HepG2 (cell line): Measurements from ENCODE around the gene TMED9. TPM values are rescaled to one million over a fixed set of nuclear protein-coding genes. Genes with fewer than 3 reads are reported as not detected.

ENCODE experiments used
- ATF2 ChIP-seq: sonication (generic); formaldehyde crosslinking; IDR thresholded peaks from 2 replicates; pipeline ENCODE4 v1.4.0; 2020; ENCODE audit warnings: missing genetic modification reagents
- CTCF ChIP-seq: sonication (generic); formaldehyde crosslinking; IDR thresholded peaks from 2 replicates; pipeline ENCODE4 v1.5.0; 2020; ENCODE audit warnings: mild to moderate bottlenecking, missing genetic modification reagents, moderate library complexity
- DDIT3 ChIP-seq: sonication (generic); formaldehyde crosslinking; IDR thresholded peaks from 2 replicates; pipeline ENCODE4 v1.4.0; 2020; ENCODE audit warnings: mild to moderate bottlenecking, missing genetic modification reagents
- DPF2 ChIP-seq: sonication (generic); formaldehyde crosslinking; IDR thresholded peaks from 2 replicates; pipeline ENCODE4 v1.4.0; 2020; ENCODE audit warnings: mild to moderate bottlenecking, low read depth, missing genetic modification reagents, borderline replicate concordance
- EEA1 ChIP-seq: sonication (generic); formaldehyde crosslinking; IDR thresholded peaks from 2 replicates; pipeline ENCODE4 v1.5.1; 2020; ENCODE audit warnings: mild to moderate bottlenecking, missing genetic modification reagents, borderline replicate concordance
- IKZF5 ChIP-seq: IDR thresholded peaks from 2 replicates; pipeline ENCODE4 v1.6.1; 2018; ENCODE audit warnings: missing genetic modification reagents, mild to moderate bottlenecking, missing compliant biosample characterization
- IRF2 ChIP-seq: IDR thresholded peaks from 2 replicates; pipeline ENCODE4 v1.6.1; 2018; ENCODE audit warnings: missing genetic modification reagents, missing compliant biosample characterization
- JUN ChIP-seq: sonication (generic); formaldehyde crosslinking; IDR thresholded peaks from 2 replicates; pipeline ENCODE4 v1.4.0; 2020; ENCODE audit warnings: mild to moderate bottlenecking, missing genetic modification reagents
- KDM1A ChIP-seq: IDR thresholded peaks from 2 replicates; pipeline ENCODE4 v1.6.1; 2016; ENCODE audit warnings: missing compliant biosample characterization
- MAZ ChIP-seq, 2 experiments: sonication (generic) in 1 of 2; formaldehyde crosslinking in 1 of 2; IDR thresholded peaks; 2 replicates each; pipeline versions ENCODE4 v1.5.0 to v1.6.1; 2012 to 2020; ENCODE audit warnings: low read depth in 2 of 2, mild to moderate bottlenecking in 2 of 2, borderline replicate concordance in 1 of 2, improper control_type of control experiment in 1 of 2, low read length in 1 of 2, missing genetic modification reagents in 1 of 2, moderate library complexity in 1 of 2
- MXI1 ChIP-seq: IDR thresholded peaks from 3 replicates; pipeline ENCODE4 v1.6.1; 2012; ENCODE audit warnings: low read depth, low read length, inconsistent platforms, borderline replicate concordance
- MYNN ChIP-seq: sonication (generic); formaldehyde crosslinking; IDR thresholded peaks from 2 replicates; pipeline ENCODE4 v1.4.0; 2020; ENCODE audit warnings: mild to moderate bottlenecking, low read depth, missing genetic modification reagents
- NFIC ChIP-seq: IDR thresholded peaks from 2 replicates; pipeline ENCODE4 v1.6.1; 2012; ENCODE audit warnings: mild to moderate bottlenecking, low read length, inconsistent platforms
- NR2F6 ChIP-seq, 2 experiments: IDR thresholded peaks; 2 replicates each; pipeline ENCODE4 v1.6.1; 2016; ENCODE audit warnings: antibody characterized with exemption in 1 of 2, mild to moderate bottlenecking in 1 of 2
- PPARG ChIP-seq: conservative IDR thresholded peaks from 2 replicates; pipeline ENCODE4 v1.6.1; 2016; ENCODE audit warnings: missing biosample characterization, missing genetic modification reagents
- RARA ChIP-seq: IDR thresholded peaks from 2 replicates; pipeline ENCODE4 v1.6.1; 2016; ENCODE audit warnings: missing genetic modification reagents, missing compliant biosample characterization
- TFAP4 ChIP-seq: sonication (generic); IDR thresholded peaks from 2 replicates; pipeline ENCODE4 v1.6.1; 2016; ENCODE audit warnings: low read depth, borderline replicate concordance
- ZNF460 ChIP-seq: sonication (generic); formaldehyde crosslinking; IDR thresholded peaks from 2 replicates; pipeline ENCODE4 v1.5.1; 2020; ENCODE audit warnings: missing genetic modification reagents, mild to moderate bottlenecking, borderline replicate concordance
- ZNF512B ChIP-seq: sonication (generic); formaldehyde crosslinking; IDR thresholded peaks from 2 replicates; pipeline ENCODE4 v1.5.1; 2020; ENCODE audit warnings: missing genetic modification reagents, mild to moderate bottlenecking, borderline replicate concordance
- ZNF747 ChIP-seq: sonication (generic); formaldehyde crosslinking; IDR thresholded peaks from 2 replicates; pipeline ENCODE4 v1.8.1; 2023; ENCODE audit warnings: missing genetic modification reagents, mild to moderate bottlenecking, borderline replicate concordance
- ZNF83 ChIP-seq: sonication (generic); formaldehyde crosslinking; IDR thresholded peaks from 2 replicates; pipeline ENCODE4 v1.4.0; 2020; ENCODE audit warnings: missing genetic modification reagents, mild to moderate bottlenecking, borderline replicate concordance
- polyA plus RNA-seq, 8 experiments: library from polyadenylated mRNA; depleted of rRNA in 3 of 8; stranded (reverse) in 7 of 8; unstranded in 1 of 8; fragments of >200 nt; fragmentation: Illumina TruSeq in 4 of 8; extraction: Trizol in 4 of 8; gene quantifications; 2 replicates each; pipeline versions ENCODE4 v1.2.1 to v1.2.3, GENCODE V29; 2011 to 2016; ENCODE audit warnings: low read depth in 4 of 8, missing spikeins in 1 of 8, mixed read lengths in 1 of 8; ENCODE audit not compliant: insufficient read depth in 1 of 8
- total RNA-seq, 5 experiments: library from RNA; depleted of rRNA; stranded (reverse); fragments of >200 nt; fragmentation: Illumina TruSeq; extraction: Trizol; gene quantifications; 2 replicates each; pipeline ENCODE4 v1.2.3, GENCODE V29; 2016; ENCODE audit warnings: low read depth in 1 of 5

The TMED9 gene
- total and polyA plus RNA-seq, 2 of the 13 experiments (the other 11 are each of a cell fraction or from before 2014, with no cell fraction given), result 161 to 350 TPM

- no peak for TF ChIP-seq ZNF512B (CRISPR knock-in tag)
- TF ChIP-seq MAZ (IDR thresholded peaks at IDR 0.05; ENCODE audit: borderline replicate concordance, low read depth, low read length), result no peak
- no peak for TF ChIP-seq MAZ (CRISPR knock-in tag; IDR thresholded peaks at IDR 0.05; ENCODE audit: low read depth)
- no peak for TF ChIP-seq ZNF747
- no peak for TF ChIP-seq DDIT3 (CRISPR knock-in tag)
- 0 out of 2 replicates have a peak, but pooled peaks have one; percentile 14 for TF ChIP-seq IRF2
- no peak for TF ChIP-seq ZNF83 (CRISPR knock-in tag)
- TF ChIP-seq RARA (CRISPR knock-in tag), result 0 out of 2 replicates have a peak, but pooled peaks have one; percentile 43
- peak; percentile 56; the same call in 1 of the 3 replicates for TF ChIP-seq MXI1
- TF ChIP-seq DPF2 (CRISPR knock-in tag), result peak; percentile 71
- no peak; the same call in 1 of the 2 replicates for TF ChIP-seq IKZF5
- no peak for TF ChIP-seq MYNN (CRISPR knock-in tag)
- no peak for TF ChIP-seq EEA1 (CRISPR knock-in tag)
- 0 out of 2 replicates have a peak, but pooled peaks have one; percentile 51 for TF ChIP-seq PPARG (CRISPR knock-in tag)
- peak; percentile 32; the same call in 1 of the 2 replicates for TF ChIP-seq NFIC
- peak; percentile 79; the same call in 1 of the 2 replicates for TF ChIP-seq JUN
- TF ChIP-seq TFAP4, result peak; percentile 98
- TF ChIP-seq CTCF, result peak; percentile 36
- no peak for TF ChIP-seq ATF2 (CRISPR knock-in tag)
- TF ChIP-seq NR2F6 (IDR thresholded peaks at IDR 0.05), result 0 out of 2 replicates have a peak, but pooled peaks have one; percentile 22
- no peak for TF ChIP-seq NR2F6 (CRISPR knock-in tag; IDR thresholded peaks at IDR 0.05)
- no peak for TF ChIP-seq KDM1A (CRISPR knock-in tag)
- no peak for TF ChIP-seq ZNF460 (CRISPR knock-in tag)
Measured at GRCh38 chr5:177546258-177546741, 45.7 kb upstream of the TMED9 start (continued).
